ENCODE data around the gene STK31. TPM values are rescaled to one million over a fixed set of nuclear protein-coding genes. Genes with fewer than 3 reads are reported as not detected.
"Not testable (repeated sequence)": the region's sequence is repeated elsewhere in the genome, so short reads cannot be mapped to it uniquely, and the experiment has no call there.

STK31 gene
- total RNA-seq, 1 experiment from 2014 or later = not detected

DNA sequence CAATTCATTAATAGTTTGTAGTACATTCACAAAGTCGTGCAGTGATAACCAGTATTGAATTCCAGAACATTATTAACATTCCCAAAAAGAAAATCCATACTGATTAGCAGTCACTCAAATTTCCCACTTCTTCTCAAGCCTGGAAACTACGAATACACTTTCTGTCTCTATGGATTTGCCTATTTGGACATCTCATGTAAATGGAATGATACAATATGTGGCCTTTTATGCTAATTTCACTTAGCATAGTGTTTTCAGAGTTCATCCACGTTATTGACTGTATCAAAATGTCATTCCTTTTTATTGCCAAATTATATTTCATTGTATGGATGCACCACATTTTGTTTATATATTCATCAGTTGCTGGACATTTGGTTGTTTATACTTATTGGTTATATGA lies 78.8 kb downstream of the STK31 start:
- DNase-seq (ENCODE audit: low read depth) = no peak

DNA sequence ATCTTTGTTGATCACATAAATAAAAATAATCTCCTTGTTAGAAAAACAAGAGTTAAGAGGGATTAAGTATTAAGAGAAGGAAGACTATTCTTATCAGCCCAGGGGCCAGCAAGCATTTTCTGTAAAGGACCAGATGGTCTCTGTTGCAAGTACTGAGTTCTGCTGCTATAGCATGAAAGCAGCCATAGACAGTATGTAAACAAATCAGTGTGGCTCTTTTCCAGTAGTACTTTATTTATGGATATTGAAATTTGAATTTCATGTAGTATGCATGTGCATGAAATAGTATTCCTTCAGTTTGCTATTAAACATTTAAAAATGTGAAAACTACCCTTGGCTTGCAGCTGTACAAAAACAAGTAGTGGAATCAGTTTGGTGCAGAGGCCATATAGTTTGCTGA lies 81.7 kb downstream of the STK31 start:
- DNase-seq (ENCODE audit: low read depth) = no peak

DNA sequence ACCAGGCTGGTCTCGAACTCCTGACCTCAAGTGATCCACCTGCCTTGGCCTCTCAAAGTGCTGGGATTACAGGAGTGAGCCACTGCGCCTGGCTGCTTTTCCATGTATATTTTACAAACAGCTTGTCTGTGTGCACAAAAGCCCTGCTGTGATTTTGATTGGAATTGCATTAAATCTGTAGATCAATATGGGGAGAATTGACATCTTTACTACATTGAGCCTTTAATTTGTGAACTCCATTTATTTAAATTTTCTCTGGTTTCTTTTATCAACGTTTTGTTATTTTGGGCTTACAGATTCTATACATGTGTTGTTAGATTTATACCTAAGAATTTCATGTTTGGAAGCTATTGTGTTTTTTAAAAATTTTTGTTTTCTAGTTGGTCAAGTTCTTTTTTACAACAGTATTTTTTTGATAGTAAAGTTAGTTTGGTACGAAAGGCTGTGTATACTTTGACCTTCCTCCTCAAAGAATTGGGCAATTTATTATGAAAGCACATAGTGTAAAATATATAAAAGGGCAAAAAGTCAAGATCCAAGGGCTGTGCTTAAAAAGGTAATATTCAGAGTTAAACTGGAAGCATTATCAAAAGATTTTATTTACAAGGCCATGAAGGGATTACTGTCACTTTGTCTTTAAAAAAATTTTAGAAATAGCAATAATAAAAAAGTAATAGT lies 92.8 kb downstream of the STK31 start:
- DNase-seq (ENCODE audit: low read depth) = no peak

DNA sequence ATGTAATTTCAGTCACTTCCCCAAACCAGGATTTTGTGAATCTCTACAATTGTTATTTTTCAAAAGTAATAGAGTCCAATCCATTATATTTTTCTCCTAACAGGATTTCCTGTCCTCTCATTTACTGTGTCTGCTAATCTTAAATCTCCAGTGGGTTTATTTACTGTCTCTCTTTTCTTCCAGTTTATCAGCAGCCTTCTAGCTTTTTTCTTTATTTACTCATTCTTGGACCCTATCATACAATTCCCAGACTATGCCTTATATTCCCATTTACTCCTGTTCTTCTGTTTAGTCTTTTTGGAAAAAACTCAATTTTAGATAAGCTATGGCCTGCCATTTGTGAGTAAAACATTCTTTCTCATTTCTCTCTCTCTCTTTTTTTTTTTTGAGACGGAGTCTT lies 94.7 kb downstream of the STK31 start:
- no peak for DNase-seq (ENCODE audit: low read depth)

DNA sequence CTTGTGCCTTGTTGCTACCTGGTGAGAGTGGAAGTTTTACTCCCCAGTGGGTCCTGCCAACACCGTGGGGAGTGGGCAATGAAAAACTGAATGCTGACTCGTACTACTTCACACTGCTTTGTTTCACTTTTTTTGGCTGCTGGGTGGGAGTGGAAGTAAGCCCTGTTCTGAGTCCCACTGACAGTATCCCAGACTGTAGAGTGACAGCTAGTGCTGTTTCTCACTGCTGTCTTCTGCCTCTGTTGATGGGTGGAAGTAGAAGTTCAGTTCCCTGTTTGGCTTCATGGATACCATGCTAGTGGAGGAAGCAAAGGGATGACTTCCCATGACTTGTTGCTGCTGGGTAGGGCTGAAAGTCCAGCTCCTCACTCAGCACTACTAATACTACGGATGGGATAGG lies 98.4 kb downstream of the STK31 start:
- DNase-seq (ENCODE audit: low read depth) = no peak

- no peak for DNase-seq (ENCODE audit: low read depth)
Observed at GRCh38 chr7:23810099-23810498, 100.1 kb downstream of the STK31 start.

- peak; percentile 10 for DNase-seq (ENCODE audit: low read depth)
Observed at GRCh38 chr7:23811540-23811939, 101.5 kb downstream of the STK31 start.

DNA sequence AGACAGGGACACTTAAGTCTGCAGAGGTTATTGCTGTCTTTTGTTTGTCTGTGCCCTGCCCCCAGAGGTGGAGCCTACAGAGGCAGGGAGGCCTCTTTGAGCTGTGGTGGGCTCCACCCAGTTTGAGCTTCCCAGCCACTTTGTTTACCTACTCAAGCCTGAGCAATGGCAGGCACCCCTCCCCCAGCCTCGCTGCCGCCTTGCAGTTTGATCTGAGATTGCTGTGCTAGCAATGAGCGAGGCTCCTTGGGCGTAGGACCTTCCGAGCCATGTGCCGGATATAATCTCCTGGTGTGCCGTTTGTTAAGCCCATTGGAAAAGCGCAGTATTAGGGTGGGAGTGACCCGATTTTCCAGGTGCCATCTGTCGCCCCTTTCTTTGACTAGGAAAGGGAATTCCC lies 118.1 kb downstream of the STK31 start:
- DNase-seq (ENCODE audit: low read depth) = not testable (repeated sequence)

GRCh38 chr7:23832733-23833132 lies 122.7 kb downstream of the STK31 start:
- DNase-seq (ENCODE audit: low read depth) = not testable (repeated sequence)

DNA sequence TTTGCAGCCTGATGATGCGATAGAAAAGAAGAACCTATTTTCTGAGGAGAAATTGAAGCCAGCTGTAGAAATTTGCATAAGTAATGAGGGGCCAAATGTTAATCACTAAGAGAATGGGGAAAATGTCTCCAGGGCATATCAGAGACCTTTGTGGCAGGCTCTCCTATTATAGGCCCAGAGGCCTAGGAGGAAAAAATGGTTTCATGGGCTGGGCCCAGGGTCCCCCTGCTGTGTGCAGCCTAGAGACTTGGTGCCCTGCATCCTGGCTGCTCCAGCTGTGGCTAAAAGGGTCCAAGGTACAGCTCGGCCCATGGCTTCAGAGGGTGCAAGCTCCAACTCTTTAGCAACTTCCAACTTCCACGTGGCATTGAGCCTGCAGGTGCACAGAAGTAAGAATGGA lies 123.4 kb downstream of the STK31 start:
- no peak for DNase-seq (ENCODE audit: low read depth)

DNA sequence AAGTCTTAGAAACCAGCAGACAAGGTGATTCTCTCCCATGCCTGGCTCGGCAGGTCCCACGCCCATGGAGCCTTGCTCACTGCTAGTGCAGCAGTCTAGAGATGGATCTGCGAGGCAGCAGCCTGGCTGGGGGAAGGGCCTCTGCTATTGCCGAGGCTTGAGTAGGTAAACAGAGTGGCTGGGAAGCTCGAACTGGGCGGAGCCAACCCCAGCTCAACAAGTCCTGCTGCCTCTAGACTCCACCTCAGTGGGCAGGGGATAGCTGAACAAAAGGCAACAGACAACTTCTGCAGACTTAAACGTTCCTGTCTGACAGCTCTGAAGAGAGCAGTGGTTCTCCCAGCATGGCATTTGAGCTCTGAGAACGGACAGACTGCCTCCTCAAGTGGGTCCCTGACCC lies 134.8 kb downstream of the STK31 start:
- not testable (repeated sequence) for DNase-seq (ENCODE audit: low read depth)

DNA sequence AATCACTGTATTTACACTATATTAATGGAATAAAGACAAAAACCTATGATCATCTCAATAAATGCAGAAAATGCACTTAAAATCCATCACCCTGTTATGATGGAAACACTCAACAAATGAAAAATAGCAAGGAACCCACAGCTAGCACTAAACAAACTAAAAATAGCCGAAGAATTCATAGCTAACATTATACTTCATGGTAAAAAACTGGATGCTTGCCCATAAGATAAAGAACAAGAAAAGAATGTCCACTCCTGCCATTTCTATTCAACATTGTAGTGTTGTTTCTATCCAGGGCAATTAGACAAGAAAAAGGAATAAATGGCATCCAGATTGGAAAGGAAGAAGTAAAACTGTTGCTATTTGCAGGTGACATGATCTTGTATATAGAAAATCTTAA lies 142.1 kb downstream of the STK31 start:
- no peak for DNase-seq (ENCODE audit: low read depth)

DNA sequence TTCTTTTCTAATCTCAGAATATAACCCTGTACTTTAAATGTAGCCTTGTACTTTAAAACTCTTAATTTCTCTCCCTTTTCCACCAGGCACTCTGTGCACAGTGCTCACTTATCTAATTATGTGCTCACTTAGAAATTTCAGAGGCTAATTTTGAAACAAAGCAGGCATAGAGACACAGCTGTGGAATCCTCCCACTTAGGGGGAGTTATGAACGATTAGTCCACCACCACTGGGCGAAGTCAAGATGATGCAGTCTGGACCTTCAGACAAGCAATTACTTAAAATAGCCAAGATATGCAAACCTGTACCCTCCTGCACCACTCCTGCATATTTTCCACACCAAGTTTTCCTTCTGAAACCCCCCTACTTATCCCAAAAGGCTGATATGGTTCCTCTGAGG lies 143.0 kb downstream of the STK31 start:
- DNase-seq (ENCODE audit: low read depth) = no peak

- peak; percentile 49 for DNase-seq (ENCODE audit: low read depth)
Observed at GRCh38 chr7:23863209-23863787, 153.3 kb downstream of the STK31 start.

GRCh38 chr7:23864973-23865372 lies 155.0 kb downstream of the STK31 start:
- DNase-seq (ENCODE audit: low read depth) = peak; percentile 15

DNA sequence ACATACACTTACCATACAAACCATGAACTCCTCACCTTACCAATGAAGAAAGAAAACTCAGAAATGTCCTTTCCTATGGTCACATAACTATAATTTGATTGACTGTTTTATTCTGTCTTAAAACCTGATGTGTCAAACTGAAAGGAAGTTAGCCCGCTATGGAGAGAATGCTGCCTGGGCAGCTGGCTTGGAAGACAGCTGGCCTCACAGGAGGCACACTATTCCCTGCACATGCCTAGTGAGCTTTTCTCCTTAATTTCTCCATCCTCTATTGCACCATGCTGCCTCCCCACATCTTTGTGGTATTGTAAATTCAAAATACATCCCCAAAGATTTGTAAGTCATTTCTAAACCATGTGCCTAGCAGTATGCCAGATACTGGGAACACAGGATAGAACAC lies 163.3 kb downstream of the STK31 start:
- no peak for DNase-seq (ENCODE audit: low read depth)

- not testable (repeated sequence) for DNase-seq (ENCODE audit: low read depth)
Observed at GRCh38 chr7:23876526-23876925, 166.5 kb downstream of the STK31 start.

Other genes starting within 250 kb of the STK31 start
- gene IGF2BP3, start 239.7 kb upstream of the STK31 start, total RNA-seq (2014; rRNA removed; shearing (Covaris generic)) = 120 and 145 TPM in 2 replicates
- 25.1 and 28.3 TPM in 2 replicates for gene TRA2A, start 178.2 kb upstream of the STK31 start, total RNA-seq (2014; rRNA removed; shearing (Covaris generic))
- 14.4 and 27.6 TPM in 2 replicates for gene CCDC126, start 112.8 kb upstream of the STK31 start, total RNA-seq (2014; rRNA removed; shearing (Covaris generic))
- 0.72 and 1.7 TPM in 2 replicates for gene FAM221A, start 30.0 kb upstream of the STK31 start, total RNA-seq (2014; rRNA removed; shearing (Covaris generic))